HEK293T (cell line): ENCODE measurements around the gene LRRC40.

Experiments
- CTCF ChIA-PET: fragments of 350-600 bp; formaldehyde crosslinking; extraction: SDS; loops from one replicate; lab custom pipeline; 2021; ENCODE audit warnings: antibody characterized with exemption, inconsistent platforms; lab: Yijun Ruan, JAX
- POLR2A ChIA-PET: fragments of 350-600 bp; formaldehyde crosslinking; extraction: SDS; loops from one replicate; lab custom pipeline; 2020; ENCODE audit warnings: antibody characterized with exemption, inconsistent platforms; lab: Yijun Ruan, JAX
- DNase-seq: peaks from one replicate; pipeline ENCODE4 v3.0.0; 2012; ENCODE audit warnings: mixed read lengths; ENCODE audit errors: extremely low spot score
- ARNT ChIP-seq: fragments of 450-650 bp; IDR thresholded peaks from 2 replicates; pipeline ENCODE4 v1.6.1; 2017; ENCODE audit warnings: mild to moderate bottlenecking
- BHLHE40 ChIP-seq: fragments of 450-650 bp; IDR thresholded peaks from 2 replicates; pipeline ENCODE4 v1.6.1; 2016; ENCODE audit warnings: mild to moderate bottlenecking, moderate library complexity, borderline replicate concordance
- CTBP1 ChIP-seq: fragments of 450-650 bp; IDR thresholded peaks from 2 replicates; pipeline ENCODE4 v1.6.1; 2016; ENCODE audit warnings: borderline replicate concordance
- ELF4 ChIP-seq: fragments of 450-650 bp; IDR thresholded peaks from 2 replicates; pipeline ENCODE4 v1.6.1; 2017; ENCODE audit warnings: antibody characterized with exemption
- FOXA1 ChIP-seq: fragments of 450-650 bp; IDR thresholded peaks from 2 replicates; pipeline ENCODE4 v1.6.1; 2016; ENCODE audit warnings: mild to moderate bottlenecking
- FOXK2 ChIP-seq: fragments of 450-650 bp; IDR thresholded peaks from 2 replicates; pipeline ENCODE4 v1.6.1; 2016; ENCODE audit warnings: mild to moderate bottlenecking
- FOXM1 ChIP-seq: fragments of 450-650 bp; IDR thresholded peaks from 2 replicates; pipeline ENCODE4 v1.6.1; 2017; ENCODE audit warnings: mild to moderate bottlenecking, borderline replicate concordance
- HDGF ChIP-seq: fragments of 450-650 bp; IDR thresholded peaks from 2 replicates; pipeline ENCODE4 v1.6.1; 2017; ENCODE audit warnings: antibody characterized with exemption, borderline replicate concordance
- L3MBTL2 ChIP-seq: fragments of 450-650 bp; conservative IDR thresholded peaks from 2 replicates; pipeline ENCODE4 v1.6.1; 2016; ENCODE audit warnings: mild to moderate bottlenecking
- LEF1 ChIP-seq: fragments of 450-650 bp; IDR thresholded peaks from 2 replicates; pipeline ENCODE4 v1.6.1; 2017; ENCODE audit warnings: mild to moderate bottlenecking, borderline replicate concordance
- NFRKB ChIP-seq: fragments of 450-650 bp; IDR thresholded peaks from 2 replicates; pipeline ENCODE4 v1.6.1; 2016; ENCODE audit warnings: mild to moderate bottlenecking, moderate library complexity
- SP1 ChIP-seq: fragments of 450-650 bp; IDR thresholded peaks from 2 replicates; pipeline ENCODE4 v1.6.1; 2017
- SUZ12 ChIP-seq: fragments of 450-650 bp; IDR thresholded peaks from 2 replicates; pipeline ENCODE4 v1.6.1; 2016; ENCODE audit warnings: mild to moderate bottlenecking
- TARDBP ChIP-seq: fragments of 450-650 bp; IDR thresholded peaks from 2 replicates; pipeline ENCODE4 v1.6.1; 2016
- ZNF384 ChIP-seq: fragments of 450-650 bp; IDR thresholded peaks from 2 replicates; pipeline ENCODE4 v1.6.1; 2016
- TF ChIP-seq, protein P1 (sequence below): fragments of 450-650 bp; IDR thresholded peaks from 2 replicates; pipeline ENCODE4 v1.6.1; 2016

Gene LRRC40

DNA sequence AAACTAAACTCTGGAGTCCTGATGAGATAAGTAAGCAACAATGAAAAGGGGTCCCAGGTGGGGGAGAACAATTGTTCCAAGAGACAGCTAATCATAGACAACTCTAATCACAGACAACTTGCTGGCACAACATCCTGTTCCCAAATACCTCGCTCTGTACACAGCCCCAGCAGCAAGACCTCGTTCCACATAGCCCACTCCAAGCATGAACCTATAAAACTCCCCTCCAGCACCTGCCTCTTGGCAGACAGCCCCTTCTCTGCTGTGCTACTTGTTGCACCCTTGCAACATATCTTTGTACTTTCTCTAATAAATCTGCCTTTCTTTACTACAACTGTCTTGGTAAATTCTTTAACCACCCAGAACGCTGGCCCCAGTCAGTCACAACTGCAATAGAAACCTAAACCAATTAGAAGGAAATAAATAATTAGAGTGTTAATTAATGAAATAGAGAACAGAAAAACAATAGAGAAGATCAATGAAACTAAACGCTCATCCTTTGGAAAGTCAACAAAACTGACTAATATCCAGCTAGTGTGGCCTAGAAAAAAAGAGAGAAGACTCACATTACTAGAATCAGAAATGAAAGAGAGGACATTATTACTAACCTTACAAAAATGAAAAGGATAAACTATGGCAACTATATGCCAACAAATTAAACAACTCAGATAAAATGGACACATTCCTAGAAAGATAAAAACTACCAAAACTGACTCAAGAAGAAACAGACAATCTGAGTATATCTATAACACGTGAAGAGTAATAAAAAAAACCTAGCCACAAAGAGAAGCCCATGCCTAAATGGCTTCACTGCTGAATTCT, 36.1 kb downstream of the LRRC40 start:
- no peak for TF ChIP-seq SUZ12
- TF ChIP-seq LEF1 = no peak
- no peak for TF ChIP-seq BHLHE40
- no peak for TF ChIP-seq L3MBTL2
- TF ChIP-seq, protein P1, sequence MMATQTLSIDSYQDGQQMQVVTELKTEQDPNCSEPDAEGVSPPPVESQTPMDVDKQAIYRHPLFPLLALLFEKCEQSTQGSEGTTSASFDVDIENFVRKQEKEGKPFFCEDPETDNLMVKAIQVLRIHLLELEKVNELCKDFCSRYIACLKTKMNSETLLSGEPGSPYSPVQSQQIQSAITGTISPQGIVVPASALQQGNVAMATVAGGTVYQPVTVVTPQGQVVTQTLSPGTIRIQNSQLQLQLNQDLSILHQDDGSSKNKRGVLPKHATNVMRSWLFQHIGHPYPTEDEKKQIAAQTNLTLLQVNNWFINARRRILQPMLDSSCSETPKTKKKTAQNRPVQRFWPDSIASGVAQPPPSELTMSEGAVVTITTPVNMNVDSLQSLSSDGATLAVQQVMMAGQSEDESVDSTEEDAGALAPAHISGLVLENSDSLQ = no peak
- TF ChIP-seq FOXK2 = no peak
- TF ChIP-seq FOXM1 = no peak
- TF ChIP-seq ELF4 = no peak
- TF ChIP-seq NFRKB = no peak
- no peak for TF ChIP-seq HDGF
- no peak for TF ChIP-seq ZNF384
- no peak for TF ChIP-seq SP1
- CTCF ChIA-PET = no interaction called here
- DNase-seq = no peak
- POLR2A ChIA-PET = interaction anchor here (1.3 kb wide), 1 partner anchor 36 kb away, joined by 3 read pairs; the partner anchor contains the start of gene LRRC40

DNA sequence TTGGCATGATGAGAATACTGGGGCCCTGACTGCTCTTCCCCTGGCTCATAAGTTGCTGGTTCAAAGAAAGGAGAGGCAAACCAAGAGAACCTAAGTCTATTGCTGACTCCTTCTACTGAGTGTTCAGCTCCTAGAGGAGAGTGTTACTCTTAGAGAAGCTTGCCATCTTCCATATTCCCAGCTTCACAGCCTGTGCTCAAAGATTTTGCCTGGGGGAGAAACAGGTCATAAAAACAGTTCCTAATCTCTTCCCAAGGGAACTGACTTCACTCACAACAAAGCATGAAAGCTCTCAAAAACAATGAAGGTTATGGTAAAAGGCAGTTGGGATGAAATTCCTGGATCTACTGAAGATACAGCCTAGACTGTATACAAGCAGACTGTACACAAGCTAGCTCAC, 37.1 kb downstream of the LRRC40 start:
- ChIA-PET POLR2A (interaction anchor here (0.6 to 1.3 kb wide), 5 partner anchors 37 to 243 kb away, joined by 3 to 4 read pairs (median 3); partner anchors contain the start of genes ANKRD13C, CTH, LRRC40 and SRSF11), CTCF (no interaction called here)
- no peak for TF ChIP-seq LEF1
- TF ChIP-seq L3MBTL2 = no peak
- TF ChIP-seq TARDBP = no peak
- TF ChIP-seq BHLHE40 = no peak
- TF ChIP-seq SUZ12 = no peak
- no peak for TF ChIP-seq FOXA1
- no peak for TF ChIP-seq ARNT
- no peak for TF ChIP-seq SP1
- no peak for TF ChIP-seq FOXM1
- TF ChIP-seq CTBP1 = no peak
- TF ChIP-seq, protein P1 = no peak
- TF ChIP-seq NFRKB = no peak
- TF ChIP-seq ELF4 = no peak
- no peak for TF ChIP-seq FOXK2
- no peak for TF ChIP-seq ZNF384
- TF ChIP-seq HDGF = no peak
- DNase-seq = no peak

DNA sequence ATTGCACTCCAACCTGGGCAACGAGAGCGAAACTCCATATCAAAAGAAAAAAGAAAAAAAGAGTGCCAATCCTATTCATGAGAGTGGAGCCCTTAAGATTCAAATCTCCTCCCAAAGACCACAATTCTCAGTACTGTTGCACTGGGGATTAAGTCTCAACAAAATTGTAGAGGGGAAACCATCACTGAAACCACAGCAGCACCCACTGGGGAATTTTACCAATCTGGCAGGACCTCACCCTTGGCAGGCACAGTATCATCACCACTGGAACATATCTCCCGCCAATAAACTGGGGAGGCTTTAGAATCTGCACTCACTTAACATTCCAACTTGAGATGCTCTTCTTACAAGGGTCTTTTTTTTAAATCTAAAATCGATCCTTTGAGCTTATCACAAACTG, 41.0 kb downstream of the LRRC40 start:
- ChIA-PET CTCF (no interaction called here), POLR2A (interaction anchor here (0.6 kb wide), 1 partner anchor 299 kb away, joined by 3 read pairs; no protein-coding TSS in a partner anchor)
- no peak for DNase-seq
- TF ChIP-seq L3MBTL2 (no peak), ARNT (no peak), FOXM1 (no peak), SP1 (no peak), FOXA1 (no peak), FOXK2 (no peak), LEF1 (no peak), BHLHE40 (no peak), CTBP1 (no peak), NFRKB (no peak)

DNA sequence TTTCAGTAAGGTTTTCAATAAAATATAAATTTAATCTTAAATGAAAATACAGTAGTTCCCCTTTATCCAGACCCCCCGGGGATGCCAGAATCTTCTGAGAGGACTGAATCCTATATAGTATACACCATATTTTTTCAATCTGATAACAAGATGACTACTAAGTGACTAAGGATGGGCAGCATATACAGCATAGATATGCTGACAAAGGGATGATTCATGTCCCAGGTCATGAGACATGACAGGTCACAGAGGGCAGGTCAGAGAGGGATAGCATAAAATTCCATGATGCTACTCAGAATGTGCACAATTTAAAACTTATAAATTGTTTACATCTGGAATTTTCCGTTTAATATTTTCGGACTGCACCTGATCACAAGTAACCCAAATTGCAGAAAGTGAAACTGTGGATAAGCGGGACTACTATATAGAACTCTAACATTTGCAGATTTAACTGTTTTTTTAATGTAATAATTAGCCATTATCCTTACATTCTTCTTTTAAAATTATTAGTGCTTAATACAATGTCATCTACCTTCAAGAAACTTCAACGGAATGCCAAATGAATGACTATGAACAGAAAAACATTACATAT, 48.8 kb downstream of the LRRC40 start:
- DNase-seq = no peak
- POLR2A ChIA-PET = no interaction called here
- CTCF ChIA-PET = no interaction called here
- no peak for TF ChIP-seq FOXK2
- no peak for TF ChIP-seq HDGF
- no peak for TF ChIP-seq TARDBP
- no peak for TF ChIP-seq ZNF384
- TF ChIP-seq NFRKB = no peak

DNA sequence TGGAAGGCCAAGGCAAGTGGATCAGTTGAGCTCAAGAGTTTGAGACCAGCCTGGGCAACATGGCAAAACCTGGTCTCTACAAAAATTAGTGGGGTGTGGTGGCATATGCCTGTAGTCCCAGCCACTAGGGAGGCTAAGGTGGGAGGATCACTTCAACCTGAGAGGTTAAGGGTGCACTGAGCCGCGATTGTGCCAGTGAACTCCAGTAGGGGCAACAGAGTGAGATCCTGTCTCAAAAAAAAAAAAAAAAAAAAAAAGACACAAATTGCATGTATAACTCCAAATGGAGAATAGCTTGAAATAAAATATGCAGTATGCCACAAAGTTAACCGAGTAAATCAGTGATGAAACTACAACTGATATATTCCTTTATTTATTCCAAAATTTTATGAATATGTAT, 51.6 kb downstream of the LRRC40 start:
- ChIA-PET POLR2A (no interaction called here), CTCF (interaction anchor here (0.9 kb wide), 1 partner anchor 82 kb away, joined by 4 read pairs; no protein-coding TSS in a partner anchor)
- no peak for DNase-seq
- TF ChIP-seq ZNF384 (peak; percentile 82), FOXM1 (no peak)

DNA sequence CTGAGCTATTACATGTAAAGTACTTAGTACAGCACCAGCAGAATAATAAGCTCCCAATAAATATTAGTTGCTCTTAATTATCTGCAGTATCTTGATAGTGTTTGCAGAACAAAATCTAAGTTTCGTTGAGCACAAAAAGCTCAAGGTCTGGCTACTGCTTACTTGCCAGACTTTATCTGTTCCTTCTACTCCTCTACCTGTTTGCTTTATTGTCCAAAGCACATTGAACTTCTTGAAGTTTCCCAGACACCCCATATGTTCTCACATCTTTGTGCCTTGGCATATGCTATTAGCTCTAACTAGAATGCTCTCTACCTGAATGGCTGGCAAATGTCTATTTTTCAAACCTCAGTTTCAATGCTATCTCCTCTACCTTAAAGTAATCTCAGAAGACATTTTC, 54.9 kb downstream of the LRRC40 start:
- TF ChIP-seq, protein P1 = no peak
- TF ChIP-seq CTBP1 (no peak), LEF1 (no peak), BHLHE40 (no peak), HDGF (no peak), TARDBP (no peak), FOXM1 (no peak), ELF4 (no peak), SUZ12 (no peak), FOXA1 (no peak), L3MBTL2 (no peak), SP1 (no peak), FOXK2 (no peak), NFRKB (no peak), ARNT (no peak), ZNF384 (no peak)
- ChIA-PET CTCF (no interaction called here), POLR2A (no interaction called here)
- DNase-seq = no peak
